ENCODE data around the gene SLITRK5. TPM values are rescaled to one million over a fixed set of nuclear protein-coding genes. Genes with fewer than 3 reads are reported as not detected.

SLITRK5 gene
- total and polyA plus RNA-seq, 7 donors = under 0.01 to 1.1 (median 0.60) TPM; not detected in 1

DNA sequence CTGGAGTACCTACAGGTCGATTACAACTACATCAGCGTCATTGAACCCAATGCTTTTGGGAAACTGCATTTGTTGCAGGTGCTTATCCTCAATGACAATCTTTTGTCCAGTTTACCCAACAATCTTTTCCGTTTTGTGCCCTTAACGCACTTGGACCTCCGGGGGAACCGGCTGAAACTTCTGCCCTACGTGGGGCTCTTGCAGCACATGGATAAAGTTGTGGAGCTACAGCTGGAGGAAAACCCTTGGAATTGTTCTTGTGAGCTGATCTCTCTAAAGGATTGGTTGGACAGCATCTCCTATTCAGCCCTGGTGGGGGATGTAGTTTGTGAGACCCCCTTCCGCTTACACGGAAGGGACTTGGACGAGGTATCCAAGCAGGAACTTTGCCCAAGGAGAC is 4.7 kb downstream of the SLITRK5 start:
- DNase-seq = no peak
- 62 to 81% methylated on average over 10 of the region's 10 CpGs for WGBS, 2 donors
- peaks cover 26 to 78% (median 52%) of the 10 kb centered on the region in 3 donors for H3K27me3 ChIP-seq
- TF ChIP-seq EP300 (IDR thresholded peaks at IDR 0.05) (no peak), POLR2A (IDR thresholded peaks at IDR 0.05) (no peak), POLR2AphosphoS5 (IDR thresholded peaks at IDR 0.05) (no peak)
- TF ChIP-seq, protein P1, sequence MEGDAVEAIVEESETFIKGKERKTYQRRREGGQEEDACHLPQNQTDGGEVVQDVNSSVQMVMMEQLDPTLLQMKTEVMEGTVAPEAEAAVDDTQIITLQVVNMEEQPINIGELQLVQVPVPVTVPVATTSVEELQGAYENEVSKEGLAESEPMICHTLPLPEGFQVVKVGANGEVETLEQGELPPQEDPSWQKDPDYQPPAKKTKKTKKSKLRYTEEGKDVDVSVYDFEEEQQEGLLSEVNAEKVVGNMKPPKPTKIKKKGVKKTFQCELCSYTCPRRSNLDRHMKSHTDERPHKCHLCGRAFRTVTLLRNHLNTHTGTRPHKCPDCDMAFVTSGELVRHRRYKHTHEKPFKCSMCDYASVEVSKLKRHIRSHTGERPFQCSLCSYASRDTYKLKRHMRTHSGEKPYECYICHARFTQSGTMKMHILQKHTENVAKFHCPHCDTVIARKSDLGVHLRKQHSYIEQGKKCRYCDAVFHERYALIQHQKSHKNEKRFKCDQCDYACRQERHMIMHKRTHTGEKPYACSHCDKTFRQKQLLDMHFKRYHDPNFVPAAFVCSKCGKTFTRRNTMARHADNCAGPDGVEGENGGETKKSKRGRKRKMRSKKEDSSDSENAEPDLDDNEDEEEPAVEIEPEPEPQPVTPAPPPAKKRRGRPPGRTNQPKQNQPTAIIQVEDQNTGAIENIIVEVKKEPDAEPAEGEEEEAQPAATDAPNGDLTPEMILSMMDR (IDR thresholded peaks at IDR 0.05) = no peak
- no peak overlapping the region for H3K27ac ChIP-seq
- H3K36me3 ChIP-seq = no peaks in the 10 kb centered on the region
- intact Hi-C loops (cut with DNase I) = no loop called here
- H3K4me3 ChIP-seq = no peak overlapping the region
- no peaks in the 10 kb centered on the region for H3K9me3 ChIP-seq
- peaks cover 0 to 51% (median 35%) of the 10 kb centered on the region in 4 donors for H3K4me1 ChIP-seq

GRCh38 chr13:87676254-87677042 is 5.3 kb downstream of the SLITRK5 start:
- H3K27me3 ChIP-seq = peaks cover 23 to 72% (median 52%) of the 10 kb centered on the region in 3 donors
- DNase-seq = no peak
- H3K36me3 ChIP-seq = no peaks in the 10 kb centered on the region
- TF ChIP-seq, protein P1 (IDR thresholded peaks at IDR 0.05) = no peak
- no peak for TF ChIP-seq POLR2A (IDR thresholded peaks at IDR 0.05)
- TF ChIP-seq EP300 (IDR thresholded peaks at IDR 0.05) = no peak
- no peak for TF ChIP-seq POLR2AphosphoS5 (IDR thresholded peaks at IDR 0.05)
- H3K4me3 ChIP-seq = no peak overlapping the region
- peaks cover 0 to 46% (median 32%) of the 10 kb centered on the region in 4 donors for H3K4me1 ChIP-seq
- no peaks in the 10 kb centered on the region for H3K9me3 ChIP-seq
- 60 to 83% methylated on average over 33 of the region's 33 CpGs for WGBS, 2 donors
- intact Hi-C loops (cut with DNase I) = no loop called here
- no peak overlapping the region for H3K27ac ChIP-seq

DNA sequence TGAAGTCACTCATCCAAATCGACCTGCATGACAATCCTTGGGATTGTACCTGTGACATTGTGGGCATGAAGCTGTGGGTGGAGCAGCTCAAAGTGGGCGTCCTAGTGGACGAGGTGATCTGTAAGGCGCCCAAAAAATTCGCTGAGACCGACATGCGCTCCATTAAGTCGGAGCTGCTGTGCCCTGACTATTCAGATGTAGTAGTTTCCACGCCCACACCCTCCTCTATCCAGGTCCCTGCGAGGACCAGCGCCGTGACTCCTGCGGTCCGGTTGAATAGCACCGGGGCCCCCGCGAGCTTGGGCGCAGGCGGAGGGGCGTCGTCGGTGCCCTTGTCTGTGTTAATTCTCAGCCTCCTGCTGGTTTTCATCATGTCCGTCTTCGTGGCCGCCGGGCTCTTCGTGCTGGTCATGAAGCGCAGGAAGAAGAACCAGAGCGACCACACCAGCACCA is 5.9 kb downstream of the SLITRK5 start:
- no peak overlapping the region for H3K27ac ChIP-seq
- 29 to 48% methylated on average over 29 of the region's 29 CpGs for WGBS, 2 donors
- TF ChIP-seq POLR2A (IDR thresholded peaks at IDR 0.05) = no peak
- TF ChIP-seq POLR2AphosphoS5 (IDR thresholded peaks at IDR 0.05) = no peak
- TF ChIP-seq, protein P1 (IDR thresholded peaks at IDR 0.05) = no peak
- TF ChIP-seq EP300 (IDR thresholded peaks at IDR 0.05) = no peak
- no peaks in the 10 kb centered on the region for H3K36me3 ChIP-seq
- H3K9me3 ChIP-seq = no peaks in the 10 kb centered on the region
- intact Hi-C loops (cut with DNase I) = no loop called here
- DNase-seq = no peak
- H3K4me3 ChIP-seq = peak overlapping the region; percentile 15 to 49 (median 40)
- peaks cover 17 to 66% (median 46%) of the 10 kb centered on the region in 3 donors for H3K27me3 ChIP-seq
- H3K4me1 ChIP-seq = peaks cover 0 to 40% (median 26%) of the 10 kb centered on the region in 4 donors

DNA sequence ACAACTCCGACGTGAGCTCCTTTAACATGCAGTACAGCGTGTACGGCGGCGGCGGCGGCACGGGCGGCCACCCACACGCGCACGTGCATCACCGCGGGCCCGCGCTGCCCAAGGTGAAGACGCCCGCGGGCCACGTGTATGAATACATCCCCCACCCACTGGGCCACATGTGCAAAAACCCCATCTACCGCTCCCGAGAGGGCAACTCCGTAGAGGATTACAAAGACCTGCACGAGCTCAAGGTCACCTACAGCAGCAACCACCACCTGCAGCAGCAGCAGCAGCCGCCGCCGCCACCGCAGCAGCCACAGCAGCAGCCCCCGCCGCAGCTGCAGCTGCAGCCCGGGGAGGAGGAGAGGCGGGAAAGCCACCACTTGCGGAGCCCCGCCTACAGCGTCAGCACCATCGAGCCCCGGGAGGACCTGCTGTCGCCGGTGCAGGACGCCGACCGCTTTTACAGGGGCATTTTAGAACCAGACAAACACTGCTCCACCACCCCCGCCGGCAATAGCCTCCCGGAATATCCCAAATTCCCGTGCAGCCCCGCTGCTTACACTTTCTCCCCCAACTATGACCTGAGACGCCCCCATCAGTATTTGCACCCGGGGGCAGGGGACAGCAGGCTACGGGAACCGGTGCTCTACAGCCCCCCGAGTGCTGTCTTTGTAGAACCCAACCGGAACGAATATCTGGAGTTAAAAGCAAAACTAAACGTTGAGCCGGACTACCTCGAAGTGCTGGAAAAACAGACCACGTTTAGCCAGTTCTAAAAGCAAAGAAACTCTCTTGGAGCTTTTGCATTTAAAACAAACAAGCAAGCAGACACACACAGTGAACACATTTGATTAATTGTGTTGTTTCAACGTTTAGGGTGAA is 6.6 kb downstream of the SLITRK5 start:
- H3K36me3 ChIP-seq = no peaks in the 10 kb centered on the region
- peaks cover 0 to 33% (median 20%) of the 10 kb centered on the region in 4 donors for H3K4me1 ChIP-seq
- no peak overlapping the region for H3K27ac ChIP-seq
- peak overlapping the region; percentile 15 to 49 (median 40) for H3K4me3 ChIP-seq
- intact Hi-C loops (cut with DNase I) = no loop called here
- peaks cover 12 to 59% (median 42%) of the 10 kb centered on the region in 3 donors for H3K27me3 ChIP-seq
- 3% methylated on average over 60 of the region's 60 CpGs for WGBS, 2 donors
- TF ChIP-seq, protein P1 (IDR thresholded peaks at IDR 0.05) = no peak
- TF ChIP-seq EP300 (IDR thresholded peaks at IDR 0.05) (no peak), POLR2AphosphoS5 (IDR thresholded peaks at IDR 0.05) (no peak), POLR2A (IDR thresholded peaks at IDR 0.05) (no peak)
- no peaks in the 10 kb centered on the region for H3K9me3 ChIP-seq
- DNase-seq = no peak

Measured in sigmoid colon (tissue), 7 donors.